Ectodermal cell (in vitro differentiated cells): ENCODE results near the gene MYO1H.

Experiments
- H3K27ac ChIP-seq: 2 replicates; pipeline ENCODE4 v1.7.0; 2013; ENCODE audit warnings: mild to moderate bottlenecking, low read depth, low read length; ENCODE audit not compliant: insufficient read depth, poor library complexity, severe bottlenecking
- H3K27me3 ChIP-seq: 2 replicates; pipeline ENCODE4 v1.7.0; 2013; ENCODE audit warnings: mild to moderate bottlenecking, low read length; ENCODE audit not compliant: insufficient read depth, control insufficient read depth, poor library complexity, severe bottlenecking
- H3K36me3 ChIP-seq: one replicate; pipeline ENCODE4 v1.7.0; 2013; ENCODE audit warnings: low read length; ENCODE audit not compliant: control insufficient read depth, insufficient read depth
- H3K4me1 ChIP-seq: one replicate; pipeline ENCODE4 v1.7.0; 2013; ENCODE audit warnings: low read length; ENCODE audit not compliant: control insufficient read depth, insufficient read depth
- H3K4me3 ChIP-seq: 2 replicates; pipeline ENCODE4 v1.7.0; 2013; ENCODE audit warnings: low read depth, low read length, control low read depth; ENCODE audit not compliant: insufficient read depth
- H3K9me3 ChIP-seq: 2 replicates; pipeline ENCODE4 v1.7.0; 2013; ENCODE audit warnings: mild to moderate bottlenecking, low read length, moderate library complexity; ENCODE audit not compliant: control insufficient read depth
- WGBS, 2 experiments: methylation state at CpG; one replicate each; pipeline ENCODE4 v1.1.7; 2013; ENCODE audit warnings: missing lambda C conversion rate in 2 of 2; 5-methylcytosine and 5-hydroxymethylcytosine counted together

MYO1H gene

DNA sequence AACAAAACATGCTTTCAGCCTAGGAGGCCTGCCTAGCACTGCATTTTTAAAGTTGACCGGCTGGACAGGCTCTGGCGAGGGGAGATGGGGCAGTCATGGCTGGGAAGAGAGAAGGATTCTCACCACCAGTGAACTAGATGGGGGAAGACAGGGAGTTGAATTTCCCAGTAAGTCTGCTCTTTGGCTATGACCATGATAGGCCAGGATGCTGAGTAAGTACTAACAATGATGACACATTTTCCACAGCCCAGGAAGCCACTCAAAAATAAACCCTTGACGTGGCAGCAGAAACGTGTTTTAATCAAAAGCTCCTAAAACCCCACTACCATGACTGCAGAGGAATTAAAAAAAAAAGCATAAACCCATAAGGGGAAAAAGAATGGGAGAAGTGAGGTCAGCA is 110.4 kb downstream of the MYO1H start:
- WGBS, 2 experiments, result 22 to 38% methylated on average over 4 of the region's 4 CpGs

DNA sequence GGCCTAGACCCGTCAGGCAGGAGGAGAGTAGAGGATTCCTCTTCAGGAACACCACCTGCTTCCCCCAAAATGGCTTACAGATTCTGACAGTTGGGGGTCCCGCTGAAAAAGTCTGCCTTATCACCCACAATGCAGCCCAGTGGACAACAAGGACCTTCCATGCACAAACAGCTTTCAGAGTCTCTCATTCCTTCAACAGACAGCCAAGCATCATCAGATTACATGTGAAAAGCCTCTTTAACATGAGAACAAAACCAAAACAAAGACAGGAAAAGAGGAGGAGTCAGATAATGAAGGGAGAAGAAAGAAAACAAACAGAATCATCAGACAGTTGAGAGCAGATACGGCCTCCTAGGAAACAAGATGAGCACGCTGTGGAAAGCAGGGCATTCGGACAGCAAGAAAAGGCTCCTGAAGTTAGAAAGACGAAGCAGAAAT is 111.1 kb downstream of the MYO1H start:
- WGBS, 2 experiments, result 2 to 6% methylated on average over 6 of the region's 6 CpGs
- Histone ChIP-seq H3K9me3 (no peaks in the 10 kb centered on the region), H3K4me1 (peaks cover 52% of the 10 kb centered on the region), H3K27ac (peak overlapping the region; percentile 71), H3K36me3 (peaks cover 21% of the 10 kb centered on the region), H3K27me3 (no peaks in the 10 kb centered on the region), H3K4me3 (no peak overlapping the region)

More for the DNA sequence above, 110.4 kb downstream of the MYO1H start:
- no peaks in the 10 kb centered on the region for H3K27me3 ChIP-seq
- H3K27ac ChIP-seq, result peak overlapping the region; percentile 1
- H3K36me3 ChIP-seq, result peaks cover 27% of the 10 kb centered on the region
- no peaks in the 10 kb centered on the region for H3K9me3 ChIP-seq
- H3K4me1 ChIP-seq, result peaks cover 47% of the 10 kb centered on the region
- no peak overlapping the region for H3K4me3 ChIP-seq

DNA sequence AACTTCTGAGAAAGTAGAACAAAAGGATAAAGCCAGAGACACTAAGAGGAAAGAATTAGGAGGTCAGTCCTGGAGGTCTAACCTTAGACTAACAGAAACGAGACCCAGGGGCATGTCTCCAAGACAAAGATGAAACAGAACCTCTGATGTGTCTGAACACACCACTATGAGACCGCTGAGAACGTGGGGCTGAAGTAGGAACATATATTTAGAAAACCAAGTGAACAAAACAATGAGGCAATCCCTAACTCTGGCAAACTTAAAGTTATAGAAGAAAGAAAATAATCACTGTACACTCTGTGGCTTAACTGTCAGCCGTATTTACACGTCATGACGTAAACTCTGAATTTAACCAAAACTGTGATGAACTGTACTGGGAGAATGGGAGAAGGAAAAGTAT is 111.5 kb downstream of the MYO1H start:
- H3K27me3 ChIP-seq, result no peaks in the 10 kb centered on the region
- no peaks in the 10 kb centered on the region for H3K9me3 ChIP-seq
- peaks cover 16% of the 10 kb centered on the region for H3K36me3 ChIP-seq
- peaks cover 57% of the 10 kb centered on the region for H3K4me1 ChIP-seq
- H3K27ac ChIP-seq, result peak overlapping the region; percentile 71
- no peak overlapping the region for H3K4me3 ChIP-seq
- 54 to 56% methylated on average over 6 of the region's 6 CpGs for WGBS, 2 experiments

DNA sequence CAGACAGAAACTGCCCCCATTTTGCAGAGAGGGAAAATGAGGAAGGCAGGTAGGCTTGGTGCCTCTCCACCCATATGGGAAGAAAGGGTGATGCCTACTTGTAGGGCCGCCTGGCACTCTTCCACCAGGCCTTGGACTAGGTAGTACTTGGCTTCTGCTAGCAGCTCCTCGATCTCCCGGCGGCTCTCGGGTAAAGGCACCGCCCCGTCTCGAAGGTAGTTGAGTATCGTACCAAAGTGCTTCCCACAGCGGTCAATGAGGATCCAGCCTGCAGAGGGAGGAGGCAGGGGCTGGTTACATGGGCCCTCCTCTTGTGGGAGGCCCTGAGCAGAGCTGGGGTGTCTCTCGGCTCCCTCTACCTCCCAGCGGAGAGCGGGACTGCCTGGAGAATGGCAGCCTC is 112.8 kb downstream of the MYO1H start:
- no peak overlapping the region for H3K27ac ChIP-seq
- H3K27me3 ChIP-seq, result no peaks in the 10 kb centered on the region

DNA sequence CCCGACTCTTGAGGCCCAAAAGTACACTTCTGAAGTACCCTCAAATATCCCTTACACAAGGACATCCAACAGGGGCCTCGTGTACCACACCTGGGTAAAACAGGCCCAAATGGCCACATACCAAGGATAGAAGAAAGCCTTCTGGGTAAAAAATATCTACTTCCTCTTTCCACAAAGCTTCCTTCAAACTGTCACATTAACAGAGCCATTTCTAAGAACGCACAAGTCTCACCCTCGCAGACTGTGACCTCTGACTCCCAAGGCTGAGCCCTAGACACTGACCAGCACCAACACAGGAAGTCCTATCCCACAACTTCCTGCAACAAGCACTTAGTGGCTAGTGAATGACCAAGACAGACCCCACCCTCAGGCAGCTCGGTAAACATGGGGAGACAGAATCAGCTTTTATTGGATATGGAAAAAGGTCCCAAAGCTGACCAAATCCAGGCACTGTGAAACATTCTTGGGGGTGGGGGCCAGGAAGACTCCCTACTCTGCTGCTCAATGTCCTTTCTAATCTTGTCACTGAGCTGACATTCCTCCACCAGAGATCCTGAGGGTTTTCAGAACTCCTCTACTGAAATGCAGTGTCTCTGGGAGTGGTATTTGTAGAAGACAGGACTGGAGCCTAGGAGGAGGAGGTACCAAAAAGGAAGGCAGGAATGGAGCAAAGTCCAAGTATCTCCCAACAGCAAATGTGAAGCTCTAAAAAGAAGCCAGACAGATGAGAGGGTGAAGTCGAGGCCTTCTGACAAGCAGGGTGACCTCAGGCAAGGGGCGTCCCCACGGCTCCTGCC is 113.5 kb downstream of the MYO1H start:
- Histone ChIP-seq H3K36me3 (peaks cover 5% of the 10 kb centered on the region), H3K9me3 (no peaks in the 10 kb centered on the region), H3K4me1 (peaks cover 58% of the 10 kb centered on the region), H3K27me3 (no peaks in the 10 kb centered on the region), H3K27ac (no peak overlapping the region), H3K4me3 (no peak overlapping the region)
- WGBS, 2 experiments, result 89% methylated on average over 8 of the region's 8 CpGs

More for the DNA sequence above, 112.8 kb downstream of the MYO1H start:
- H3K9me3 ChIP-seq, result no peaks in the 10 kb centered on the region
- H3K36me3 ChIP-seq, result peaks cover 5% of the 10 kb centered on the region
- no peak overlapping the region for H3K4me3 ChIP-seq
- WGBS, 2 experiments, result 94% methylated on average over 13 of the region's 13 CpGs
- H3K4me1 ChIP-seq, result peaks cover 58% of the 10 kb centered on the region

DNA sequence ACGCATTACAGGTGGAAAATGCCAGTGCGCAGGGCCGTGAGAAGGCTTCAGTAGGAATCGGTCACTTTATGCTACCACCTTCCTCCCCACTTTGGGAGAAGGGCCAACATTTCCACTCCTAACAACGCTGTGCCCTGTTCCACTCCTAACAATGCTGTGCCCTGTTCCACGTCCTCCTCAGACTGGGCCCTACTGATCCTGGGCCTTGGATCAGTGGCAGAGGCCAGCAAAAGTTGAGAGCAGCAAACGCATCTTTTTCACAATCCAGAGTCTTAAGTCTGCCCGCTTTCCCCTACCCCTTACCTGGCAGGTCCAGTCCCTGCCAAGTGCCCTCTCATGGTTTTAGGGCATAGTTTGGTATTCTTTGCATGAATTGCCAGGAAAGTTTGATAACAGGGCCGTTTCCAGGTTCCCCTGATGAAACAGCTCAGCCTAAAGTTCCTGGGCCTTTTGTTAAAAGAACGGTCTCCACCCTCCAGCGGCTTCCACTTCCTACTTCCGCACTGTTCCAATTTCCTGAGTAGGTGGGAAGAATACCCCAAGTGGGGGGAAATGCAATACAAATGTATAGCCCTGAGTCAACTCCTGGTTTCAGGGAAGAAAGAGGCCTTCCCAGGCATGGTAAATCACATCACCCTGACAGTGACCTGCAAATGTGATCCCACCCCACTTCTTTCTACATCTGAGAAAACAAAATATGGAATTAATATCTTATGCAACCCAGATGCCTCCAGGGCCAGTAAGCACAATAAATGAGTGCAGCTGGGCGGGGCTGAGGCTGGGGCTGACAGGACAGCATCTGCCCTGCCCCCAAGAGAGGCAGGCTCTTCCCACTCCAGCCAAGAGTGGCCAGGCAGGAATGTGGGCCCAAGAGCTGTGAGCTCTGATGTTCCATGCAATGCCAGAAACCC is 114.4 kb downstream of the MYO1H start:
- H3K36me3 ChIP-seq, result peaks cover 3% of the 10 kb centered on the region
- peaks cover 58% of the 10 kb centered on the region for H3K4me1 ChIP-seq
- peak overlapping the region; percentile 78 for H3K27ac ChIP-seq
- H3K27me3 ChIP-seq, result no peaks in the 10 kb centered on the region
- H3K4me3 ChIP-seq, result no peak overlapping the region
- WGBS, 2 experiments, result 86 to 87% methylated on average over 10 to 13 of the region's 13 CpGs
- no peaks in the 10 kb centered on the region for H3K9me3 ChIP-seq

- peaks cover 1% of the 10 kb centered on the region for H3K36me3 ChIP-seq
- peaks cover 55% of the 10 kb centered on the region for H3K4me1 ChIP-seq
- WGBS, 2 experiments, result 14 to 22% methylated on average over 14 of the region's 14 CpGs
- no peak overlapping the region for H3K4me3 ChIP-seq
- H3K27me3 ChIP-seq, result no peaks in the 10 kb centered on the region
- H3K9me3 ChIP-seq, result no peaks in the 10 kb centered on the region
- H3K27ac ChIP-seq, result peak overlapping the region; percentile 78
Observed at GRCh38 chr12:109462868-109463692, 115.4 kb downstream of the MYO1H start.

DNA sequence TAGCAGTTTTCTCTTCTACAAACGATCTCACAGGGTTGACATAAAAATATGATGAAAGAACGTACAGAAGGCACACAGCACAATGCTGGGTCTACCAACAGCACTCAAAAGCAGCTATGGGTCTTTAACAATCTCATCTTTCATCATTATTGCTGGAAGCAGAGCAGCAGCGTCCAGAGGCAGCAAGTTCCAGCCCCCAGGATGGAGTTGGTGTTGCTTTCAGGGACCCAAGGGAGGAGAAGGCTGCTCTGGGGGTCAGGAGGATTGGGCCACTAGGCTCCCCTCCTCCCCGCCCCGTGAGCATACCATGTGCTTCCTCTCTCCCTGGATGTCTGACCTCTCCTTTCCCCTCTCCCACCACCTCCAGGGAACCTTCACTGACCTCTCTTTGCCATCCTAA is 116.1 kb downstream of the MYO1H start:
- H3K27ac ChIP-seq, result peak overlapping the region; percentile 29
- no peaks in the 10 kb centered on the region for H3K27me3 ChIP-seq
- WGBS, 2 experiments, result 62 to 70% methylated on average over 5 of the region's 5 CpGs
- no peak overlapping the region for H3K4me3 ChIP-seq
- no peaks in the 10 kb centered on the region for H3K9me3 ChIP-seq
- H3K4me1 ChIP-seq, result peaks cover 48% of the 10 kb centered on the region
- H3K36me3 ChIP-seq, result peaks cover 5% of the 10 kb centered on the region

DNA sequence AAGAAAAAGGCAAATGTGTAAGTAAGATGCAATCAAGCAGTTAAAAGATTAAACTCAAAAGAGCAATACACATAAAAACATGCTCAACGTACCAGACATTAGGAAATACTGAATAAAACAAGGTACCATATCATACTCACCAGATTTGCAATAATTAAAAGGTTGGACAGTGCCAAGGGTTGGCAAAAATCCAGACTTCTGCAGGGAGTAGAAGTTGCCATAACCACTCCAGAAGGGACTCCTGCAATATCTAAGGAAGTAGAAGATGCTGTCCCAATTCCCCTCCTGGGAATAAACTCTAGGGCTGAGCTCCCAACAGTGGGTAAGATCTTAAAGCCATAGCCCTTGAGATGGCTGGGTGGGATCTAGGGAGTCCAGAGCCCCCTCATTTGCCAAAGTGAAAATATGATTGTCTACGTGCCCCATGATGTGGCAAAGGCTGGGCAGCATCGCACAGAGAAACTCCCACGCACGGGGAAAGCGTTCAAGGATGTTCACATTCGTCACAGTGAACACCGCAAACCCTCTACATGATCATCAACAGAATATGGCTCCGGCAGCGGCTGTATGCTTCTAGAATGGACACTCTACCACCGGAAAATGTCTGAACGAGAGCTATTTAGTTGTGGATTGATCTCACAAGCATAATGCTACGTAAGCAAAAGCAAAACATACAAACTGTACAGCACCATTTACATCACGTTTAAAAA is 117.1 kb downstream of the MYO1H start:
- no peak overlapping the region for H3K27ac ChIP-seq
- no peak overlapping the region for H3K4me3 ChIP-seq
- peaks cover 12% of the 10 kb centered on the region for H3K36me3 ChIP-seq
- WGBS, 2 experiments, result 96 to 98% methylated on average over 14 of the region's 14 CpGs
- H3K9me3 ChIP-seq, result no peaks in the 10 kb centered on the region
- peaks cover 38% of the 10 kb centered on the region for H3K4me1 ChIP-seq
- H3K27me3 ChIP-seq, result no peaks in the 10 kb centered on the region
